ENCODE measurements around the gene NCOR2. TPM values are rescaled to one million over a fixed set of nuclear protein-coding genes. Genes with fewer than 3 reads are reported as not detected.

The NCOR2 gene
- total RNA-seq, 3 donors from 2014 or later = 127 to 160 (median 135) TPM

GRCh38 chr12:124553862-124554428 lies 13.5 kb downstream of the NCOR2 start:
- no peak for ATAC-seq
- H3K27me3 Mint-ChIP-seq (ENCODE audit: low read depth) = no peaks in the 10 kb centered on the region

GRCh38 chr12:124551268-124552144 lies 15.9 kb downstream of the NCOR2 start:
- H3K4me1 Mint-ChIP-seq (ENCODE audit: low read depth) = peaks cover 76% of the 10 kb centered on the region
- ATAC-seq = no peak
- H3K27me3 Mint-ChIP-seq (ENCODE audit: low read depth) = no peaks in the 10 kb centered on the region
- DNase-seq = no peak
- H3K4me3 Mint-ChIP-seq = no peak overlapping the region
- no peaks in the 10 kb centered on the region for H3K9me3 Mint-ChIP-seq
- H3K36me3 Mint-ChIP-seq (ENCODE audit: insufficient read depth) = no peaks in the 10 kb centered on the region

More at GRCh38 chr12:124553862-124554428, 13.5 kb downstream of the NCOR2 start:
- Mint-ChIP-seq H3K9me3 (no peaks in the 10 kb centered on the region), H3K36me3 (ENCODE audit: insufficient read depth) (peaks cover 2% of the 10 kb centered on the region), H3K4me3 (peak overlapping the region; percentile 42), H3K4me1 (ENCODE audit: low read depth) (peaks cover 62% of the 10 kb centered on the region)
- DNase-seq = no peak

- ATAC-seq (no peak), DNase-seq (no peak)
- Mint-ChIP-seq H3K9me3 (no peaks in the 10 kb centered on the region), H3K4me1 (ENCODE audit: low read depth) (peaks cover 76% of the 10 kb centered on the region), H3K36me3 (ENCODE audit: insufficient read depth) (no peaks in the 10 kb centered on the region), H3K4me3 (no peak overlapping the region), H3K27me3 (ENCODE audit: low read depth) (no peaks in the 10 kb centered on the region)
Measured at GRCh38 chr12:124550123-124551089, 17.0 kb downstream of the NCOR2 start.

GRCh38 chr12:124549629-124550028 lies 17.8 kb downstream of the NCOR2 start:
- Mint-ChIP-seq H3K9me3 (no peaks in the 10 kb centered on the region), H3K36me3 (ENCODE audit: insufficient read depth) (no peaks in the 10 kb centered on the region), H3K4me1 (ENCODE audit: low read depth) (peaks cover 76% of the 10 kb centered on the region), H3K27me3 (ENCODE audit: low read depth) (no peaks in the 10 kb centered on the region), H3K4me3 (no peak overlapping the region)
- ATAC-seq = no peak
- no peak for DNase-seq

DNA sequence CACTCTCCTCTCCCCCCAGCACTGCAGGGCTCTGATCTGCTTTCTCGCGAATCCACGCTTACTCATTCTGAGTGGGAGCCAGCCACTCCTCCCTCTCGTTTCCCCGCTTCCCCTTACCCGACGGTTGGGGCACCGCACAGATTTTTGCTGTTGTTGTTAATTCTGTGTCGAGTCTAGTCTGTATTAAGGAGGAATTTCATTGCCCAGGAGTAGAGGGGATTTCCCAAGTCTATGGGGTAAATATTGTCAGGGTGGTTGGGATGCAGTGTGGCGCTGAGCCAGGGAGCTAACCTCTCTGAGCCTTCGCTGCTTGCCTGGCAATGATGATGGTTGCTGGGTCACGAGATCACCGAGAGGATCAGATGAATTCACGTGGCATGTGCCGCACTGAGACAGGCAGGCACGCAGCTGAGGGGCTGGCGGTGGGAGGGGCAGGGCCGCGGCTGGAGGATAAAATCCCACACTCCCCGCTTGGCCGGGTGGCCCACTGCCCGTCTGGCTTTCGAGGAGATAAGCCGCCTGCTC lies 18.5 kb downstream of the NCOR2 start:
- H3K4me3 Mint-ChIP-seq = no peak overlapping the region
- H3K27me3 Mint-ChIP-seq (ENCODE audit: low read depth) = no peaks in the 10 kb centered on the region
- DNase-seq = peak; percentile 39
- peaks cover 75% of the 10 kb centered on the region for H3K4me1 Mint-ChIP-seq (ENCODE audit: low read depth)
- H3K36me3 Mint-ChIP-seq (ENCODE audit: insufficient read depth) = no peaks in the 10 kb centered on the region
- peak; percentile 47 to 62 for ATAC-seq
- H3K9me3 Mint-ChIP-seq = no peaks in the 10 kb centered on the region

GRCh38 chr12:124547626-124548025 lies 19.8 kb downstream of the NCOR2 start:
- H3K4me3 Mint-ChIP-seq = no peak overlapping the region
- no peaks in the 10 kb centered on the region for H3K27me3 Mint-ChIP-seq (ENCODE audit: low read depth)
- no peaks in the 10 kb centered on the region for H3K36me3 Mint-ChIP-seq (ENCODE audit: insufficient read depth)
- no peaks in the 10 kb centered on the region for H3K9me3 Mint-ChIP-seq
- ATAC-seq = no peak
- DNase-seq = no peak
- H3K4me1 Mint-ChIP-seq (ENCODE audit: low read depth) = peaks cover 74% of the 10 kb centered on the region

DNA sequence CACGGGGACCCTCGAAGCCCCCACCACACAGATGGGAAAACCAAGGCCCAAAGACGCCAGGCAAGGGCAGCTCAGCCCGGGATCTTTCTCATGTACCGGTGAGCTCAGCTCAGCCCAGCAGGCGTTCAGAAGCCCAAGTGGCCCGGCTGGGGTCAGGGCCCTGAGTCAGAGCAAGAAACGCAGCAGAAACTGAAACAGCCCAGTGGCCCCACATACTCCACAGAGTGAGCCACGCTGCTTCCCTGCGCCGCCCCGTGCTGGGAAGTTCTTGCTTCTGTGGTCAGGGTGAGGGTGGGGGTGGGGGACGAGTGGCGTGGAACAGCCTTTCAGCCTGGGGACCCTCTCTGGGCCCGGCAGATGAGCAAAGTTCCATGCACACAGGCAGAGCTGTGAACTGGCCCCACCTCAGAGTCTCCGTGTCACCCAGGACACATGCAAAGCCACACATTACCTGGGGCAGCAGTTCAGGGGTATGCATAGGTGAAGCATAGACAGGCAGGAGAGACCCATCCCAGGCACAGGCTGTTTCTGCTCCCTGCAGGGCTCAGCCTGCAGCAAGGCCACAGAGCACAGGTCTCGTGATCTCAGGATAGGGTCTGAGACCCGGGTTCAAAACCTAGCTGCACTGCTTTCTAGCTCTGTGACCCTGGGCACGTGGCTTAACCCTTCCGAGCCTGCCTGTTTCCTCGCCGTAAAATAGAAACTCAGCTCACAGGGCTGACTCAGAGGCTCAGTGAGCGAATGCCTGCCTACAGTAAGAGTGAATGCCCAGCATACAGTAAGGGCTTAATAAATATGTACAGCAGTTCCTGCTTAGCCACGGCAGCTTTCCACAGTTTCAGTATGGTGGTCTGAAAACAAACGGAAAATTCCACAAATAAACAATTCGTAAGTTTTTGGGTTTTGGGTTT lies 21.6 kb downstream of the NCOR2 start:
- Mint-ChIP-seq H3K4me1 (ENCODE audit: low read depth) (peaks cover 63% of the 10 kb centered on the region), H3K9me3 (no peaks in the 10 kb centered on the region), H3K36me3 (ENCODE audit: insufficient read depth) (no peaks in the 10 kb centered on the region), H3K4me3 (peak overlapping the region; percentile 24), H3K27me3 (ENCODE audit: low read depth) (no peaks in the 10 kb centered on the region)
- DNase-seq = peak; percentile 26
- ATAC-seq = peak; percentile 82

DNA sequence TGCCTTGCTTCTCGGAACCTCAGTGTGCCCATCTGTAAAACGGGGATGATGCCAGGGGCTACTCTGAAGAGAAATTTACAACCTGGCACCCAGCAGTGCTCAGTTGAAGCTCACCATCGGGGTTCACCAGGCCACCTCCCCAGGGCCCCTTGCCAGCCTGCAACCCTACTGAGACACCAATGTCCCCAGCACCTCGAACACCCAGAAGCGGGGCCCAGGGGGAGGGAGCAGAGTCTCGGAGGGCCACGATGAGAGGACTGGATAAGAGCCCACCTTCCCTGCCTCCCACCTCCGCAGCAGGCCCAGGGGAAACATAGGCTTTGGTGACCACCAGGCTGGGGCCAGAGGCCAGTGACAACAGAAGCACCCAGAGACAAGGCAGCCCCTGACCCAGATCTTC lies 22.4 kb downstream of the NCOR2 start:
- Mint-ChIP-seq H3K4me1 (ENCODE audit: low read depth) (peaks cover 55% of the 10 kb centered on the region), H3K36me3 (ENCODE audit: insufficient read depth) (no peaks in the 10 kb centered on the region), H3K9me3 (no peaks in the 10 kb centered on the region), H3K27me3 (ENCODE audit: low read depth) (no peaks in the 10 kb centered on the region), H3K4me3 (no peak overlapping the region)
- ATAC-seq = no peak
- no peak for DNase-seq

- H3K4me3 Mint-ChIP-seq = no peak overlapping the region
- DNase-seq (no peak), ATAC-seq (no peak)
- H3K4me1 Mint-ChIP-seq (ENCODE audit: low read depth) = peaks cover 58% of the 10 kb centered on the region
- no peaks in the 10 kb centered on the region for H3K27me3 Mint-ChIP-seq (ENCODE audit: low read depth)
- no peaks in the 10 kb centered on the region for H3K9me3 Mint-ChIP-seq
- no peaks in the 10 kb centered on the region for H3K36me3 Mint-ChIP-seq (ENCODE audit: insufficient read depth)
Measured at GRCh38 chr12:124544311-124544970, 23.0 kb downstream of the NCOR2 start.

GRCh38 chr12:124543590-124544310 lies 23.7 kb downstream of the NCOR2 start:
- Mint-ChIP-seq H3K4me3 (no peak overlapping the region), H3K36me3 (ENCODE audit: insufficient read depth) (no peaks in the 10 kb centered on the region), H3K9me3 (no peaks in the 10 kb centered on the region), H3K27me3 (ENCODE audit: low read depth) (no peaks in the 10 kb centered on the region), H3K4me1 (ENCODE audit: low read depth) (peaks cover 57% of the 10 kb centered on the region)
- DNase-seq (no peak), ATAC-seq (no peak)

- no peak overlapping the region for H3K4me3 Mint-ChIP-seq
- no peak for ATAC-seq
- H3K27me3 Mint-ChIP-seq (ENCODE audit: low read depth) = no peaks in the 10 kb centered on the region
- H3K4me1 Mint-ChIP-seq (ENCODE audit: low read depth) = peaks cover 58% of the 10 kb centered on the region
- no peaks in the 10 kb centered on the region for H3K9me3 Mint-ChIP-seq
- DNase-seq = no peak
- H3K36me3 Mint-ChIP-seq (ENCODE audit: insufficient read depth) = no peaks in the 10 kb centered on the region
Measured at GRCh38 chr12:124543052-124543589, 24.3 kb downstream of the NCOR2 start.
